HS-5 (cell line): ENCODE data around the gene C1orf50.
"Not testable (repeated sequence)": the region's sequence is repeated elsewhere in the genome, so short reads cannot be mapped to it uniquely, and the experiment has no call there.

Source experiments
- DNase-seq: peaks from one replicate; pipeline ENCODE4 v3.0.0-alpha.2; 2012; ENCODE audit warnings: low read depth

The C1orf50 gene

DNA sequence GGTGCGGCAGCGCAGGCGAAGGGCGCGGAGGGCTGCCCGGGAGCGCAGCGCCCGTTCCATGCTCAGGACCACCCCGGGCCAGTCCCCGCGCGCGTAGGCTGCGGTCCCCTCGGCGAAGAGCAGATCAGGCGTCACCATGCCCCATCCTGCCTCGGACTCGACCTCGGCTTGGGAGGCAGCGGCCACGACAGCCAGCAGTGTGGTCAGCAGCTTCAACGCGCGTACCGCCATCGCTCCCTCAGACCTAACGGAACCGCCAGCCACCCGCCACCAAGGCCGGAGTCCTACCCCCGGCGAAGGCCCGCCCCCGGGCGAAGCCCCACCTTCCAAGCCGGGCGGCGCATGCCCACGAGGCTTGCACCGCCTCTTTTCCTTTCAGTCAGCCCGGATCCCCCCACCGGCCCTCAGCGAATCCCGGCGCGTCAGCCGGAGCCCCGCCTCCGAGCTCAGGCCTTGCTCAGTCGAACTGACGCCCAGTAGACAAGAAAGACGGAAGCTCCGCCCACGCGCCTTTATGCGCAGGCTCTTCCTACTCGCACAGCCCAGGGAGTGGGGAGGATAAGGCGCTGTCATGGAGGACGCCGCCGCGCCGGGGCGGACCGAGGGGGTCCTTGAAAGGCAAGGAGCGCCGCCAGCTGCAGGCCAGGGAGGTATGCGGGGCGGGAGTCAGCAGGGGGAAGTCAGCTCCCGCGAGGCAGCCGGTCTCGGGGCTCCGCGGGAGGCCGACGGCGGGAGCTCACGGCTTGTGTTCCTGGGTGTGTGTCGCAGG, at the start of gene C1orf50, which contains the start of gene P3H1:
TSS of gene C1orf50 (plus strand) at position 509 of the 769 bp plus-strand sequence. CDS start at position 572, 63 bp downstream.
TSS of gene P3H1 (minus strand) at position 288 of the 769 bp plus-strand sequence. CDS start at position 231, 57 bp downstream.
- peak; percentile 96 for DNase-seq

DNA sequence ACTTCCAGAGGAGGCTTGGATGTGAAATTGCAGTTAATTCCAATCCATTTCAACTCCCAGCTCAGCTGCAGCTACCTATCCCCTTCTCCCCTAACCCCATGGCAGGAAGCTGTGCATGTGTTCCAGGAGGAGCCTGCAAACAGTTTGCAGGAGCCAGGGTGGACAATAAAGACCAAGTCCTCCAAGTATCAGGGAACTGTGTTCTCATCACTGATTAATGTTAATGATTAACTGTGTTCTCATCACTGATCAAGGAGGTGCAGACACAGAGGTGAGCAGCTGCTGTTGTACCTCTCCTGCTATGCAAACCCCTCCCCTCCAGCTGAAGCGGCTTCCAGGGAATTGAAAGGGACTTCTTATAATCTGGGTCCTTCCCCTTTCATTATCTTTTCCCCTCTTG, 46.2 kb upstream of the C1orf50 start:
- no peak for DNase-seq

DNA sequence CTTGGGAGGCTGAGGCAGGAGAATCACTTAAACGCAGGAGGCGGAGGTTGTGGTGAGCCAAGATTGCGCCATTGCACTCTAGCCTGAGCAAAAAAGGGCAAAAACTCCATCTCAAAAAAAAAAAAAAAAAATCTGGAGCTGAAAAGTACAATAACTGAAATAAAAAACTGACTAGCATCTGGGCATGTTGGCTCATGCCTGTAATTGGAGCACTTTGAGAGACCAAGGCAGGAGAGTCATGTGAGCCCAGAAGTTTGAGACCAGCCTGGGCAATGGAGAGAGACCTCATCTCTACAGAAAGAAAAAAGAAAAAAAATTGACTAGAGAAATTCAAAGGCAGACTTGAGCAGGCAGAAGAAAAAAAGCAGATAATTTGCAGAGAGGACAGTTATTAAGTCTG, 45.1 kb upstream of the C1orf50 start:
- no peak for DNase-seq

DNA sequence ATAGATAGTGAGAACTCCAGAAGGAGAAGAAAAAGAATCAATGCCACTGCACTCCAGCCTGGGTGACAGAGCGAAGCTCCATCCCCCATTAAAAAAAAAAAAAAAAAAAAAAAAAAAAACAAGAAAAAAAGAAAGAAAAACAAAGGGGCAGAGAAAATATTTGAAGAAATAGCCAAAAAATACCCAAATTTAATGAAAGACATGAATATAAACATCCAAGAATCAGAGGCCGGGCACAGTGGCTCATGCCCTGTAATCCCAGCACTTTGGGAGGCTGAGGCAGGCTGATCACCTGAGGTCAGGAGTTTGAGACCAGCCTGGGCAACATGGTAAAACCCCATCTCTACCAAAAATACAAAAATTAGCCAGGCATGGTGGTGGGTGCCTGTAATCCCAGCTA, 44.6 kb upstream of the C1orf50 start:
- DNase-seq: not testable (repeated sequence)

DNA sequence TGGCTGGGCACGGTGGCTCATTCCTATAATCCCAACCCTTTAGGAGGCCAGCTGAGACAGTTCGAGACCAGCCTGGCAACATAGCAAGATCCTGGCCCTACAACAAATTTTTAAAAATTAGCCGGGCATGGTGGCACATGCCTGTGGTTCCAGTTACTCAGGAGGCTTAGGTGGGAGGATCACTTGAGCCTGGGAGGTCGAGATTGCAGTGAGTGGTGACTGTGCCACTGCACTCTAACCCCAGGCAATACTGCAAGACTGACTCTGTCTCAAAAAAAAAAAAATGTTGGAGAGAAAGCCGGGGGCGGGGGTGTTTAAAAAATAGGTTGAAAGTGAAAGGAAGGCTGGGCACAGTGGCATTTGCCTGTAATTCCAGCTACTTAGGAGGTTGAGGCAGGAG, 43.5 kb upstream of the C1orf50 start:
- no peak for DNase-seq

DNA sequence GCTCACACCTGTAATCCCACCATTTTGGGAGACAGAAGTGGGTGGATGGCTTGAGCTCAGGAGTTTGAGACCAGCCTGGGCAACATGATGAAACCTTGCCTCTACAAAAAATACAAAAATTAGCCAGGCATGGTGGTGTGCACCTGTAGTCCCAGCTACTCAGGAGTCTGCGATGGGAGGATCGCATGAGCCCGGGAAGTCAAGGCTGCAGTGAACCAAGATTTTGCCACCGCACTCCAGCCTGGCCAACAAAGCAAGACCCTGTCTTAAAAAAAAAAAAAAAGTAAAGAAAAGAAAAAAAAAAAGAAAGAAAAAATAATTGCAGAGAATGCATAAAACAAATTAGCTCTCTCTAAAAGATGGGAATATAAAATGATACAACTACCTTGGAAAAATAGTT, 41.2 kb upstream of the C1orf50 start:
- DNase-seq: not testable (repeated sequence)

DNA sequence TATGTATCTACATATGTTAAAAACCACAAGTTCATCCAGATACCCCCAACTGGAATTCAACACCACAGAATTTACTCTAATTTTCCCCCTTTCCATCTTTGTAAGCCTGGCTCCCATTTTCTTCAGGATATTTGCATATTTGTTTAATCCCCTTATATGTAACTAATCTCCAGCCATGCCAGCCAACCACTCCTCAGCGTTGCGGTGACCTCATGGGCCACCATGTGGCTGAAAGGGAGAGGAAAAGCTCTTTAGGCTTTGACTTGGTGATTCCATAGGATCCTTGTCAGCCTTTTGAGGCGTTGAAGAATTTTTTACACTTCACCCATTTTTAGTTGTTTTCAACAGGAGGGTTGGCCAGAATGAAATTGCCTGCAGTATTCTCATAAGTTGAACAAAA, 37.0 kb upstream of the C1orf50 start:
- no peak for DNase-seq

DNA sequence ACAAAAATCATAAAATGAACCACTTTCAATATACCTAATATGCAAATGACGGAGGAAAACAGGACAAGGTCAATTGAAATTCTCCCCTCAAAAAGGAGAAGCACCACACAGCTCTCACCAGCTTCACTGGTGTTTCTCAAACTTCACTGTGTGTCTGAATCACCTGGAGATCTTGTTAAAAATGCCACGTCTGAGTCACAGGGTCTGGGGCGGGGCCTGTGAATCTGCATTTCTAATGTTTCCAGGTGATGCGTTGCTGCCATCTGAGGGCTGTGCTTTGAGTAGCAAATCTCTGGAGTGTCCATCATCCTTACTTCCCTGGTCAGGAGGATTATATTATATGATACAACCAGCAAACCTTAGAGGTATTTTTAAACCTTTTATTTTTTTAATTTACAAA, 36.1 kb upstream of the C1orf50 start:
- DNase-seq: no peak

DNA sequence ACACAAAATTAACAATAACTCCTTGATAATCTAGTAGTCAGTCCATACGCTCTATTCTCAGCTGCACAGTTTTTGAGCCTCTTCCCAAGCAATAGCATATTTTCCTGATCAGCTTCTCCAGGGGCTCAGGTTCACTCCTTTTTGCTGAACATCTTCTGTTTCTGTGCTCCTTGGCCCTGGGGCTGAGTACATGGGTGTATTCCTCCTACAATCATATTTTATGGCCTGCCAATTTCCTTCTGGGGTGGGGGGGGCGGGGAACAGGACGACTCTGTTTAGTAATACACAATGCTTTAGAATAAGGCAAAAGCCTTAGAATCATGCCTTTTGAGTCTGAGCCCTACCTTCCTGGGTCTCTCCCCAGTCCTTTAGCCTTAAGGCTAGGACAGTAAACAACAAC, 35.5 kb upstream of the C1orf50 start:
- no peak for DNase-seq

DNA sequence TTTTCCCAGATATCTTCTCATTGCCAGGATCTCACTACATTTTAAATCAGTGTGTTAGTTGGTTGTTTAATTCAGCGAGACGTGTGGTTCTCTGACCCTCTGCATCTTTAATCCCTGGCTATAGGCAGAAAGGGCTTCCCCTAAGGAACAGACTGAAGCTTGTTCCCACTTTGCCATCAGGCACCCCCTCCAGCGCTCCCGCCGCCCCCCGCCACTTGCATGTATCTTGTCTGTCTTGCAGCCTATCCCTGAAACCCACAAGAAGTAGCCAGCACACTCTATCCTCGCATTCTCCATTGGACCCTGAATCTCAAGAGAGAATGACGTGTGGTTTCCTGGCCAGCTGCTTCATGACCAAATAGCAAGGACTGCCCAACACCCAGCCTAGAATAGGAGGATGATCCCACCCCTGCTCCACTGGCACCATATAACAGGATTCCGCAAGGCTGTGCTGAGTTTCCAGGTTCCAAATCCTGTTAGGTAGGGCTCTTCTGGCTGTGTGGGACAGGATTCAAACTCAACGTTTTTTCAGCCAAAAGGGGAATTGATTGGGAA, 34.8 kb upstream of the C1orf50 start:
- DNase-seq: no peak

DNA sequence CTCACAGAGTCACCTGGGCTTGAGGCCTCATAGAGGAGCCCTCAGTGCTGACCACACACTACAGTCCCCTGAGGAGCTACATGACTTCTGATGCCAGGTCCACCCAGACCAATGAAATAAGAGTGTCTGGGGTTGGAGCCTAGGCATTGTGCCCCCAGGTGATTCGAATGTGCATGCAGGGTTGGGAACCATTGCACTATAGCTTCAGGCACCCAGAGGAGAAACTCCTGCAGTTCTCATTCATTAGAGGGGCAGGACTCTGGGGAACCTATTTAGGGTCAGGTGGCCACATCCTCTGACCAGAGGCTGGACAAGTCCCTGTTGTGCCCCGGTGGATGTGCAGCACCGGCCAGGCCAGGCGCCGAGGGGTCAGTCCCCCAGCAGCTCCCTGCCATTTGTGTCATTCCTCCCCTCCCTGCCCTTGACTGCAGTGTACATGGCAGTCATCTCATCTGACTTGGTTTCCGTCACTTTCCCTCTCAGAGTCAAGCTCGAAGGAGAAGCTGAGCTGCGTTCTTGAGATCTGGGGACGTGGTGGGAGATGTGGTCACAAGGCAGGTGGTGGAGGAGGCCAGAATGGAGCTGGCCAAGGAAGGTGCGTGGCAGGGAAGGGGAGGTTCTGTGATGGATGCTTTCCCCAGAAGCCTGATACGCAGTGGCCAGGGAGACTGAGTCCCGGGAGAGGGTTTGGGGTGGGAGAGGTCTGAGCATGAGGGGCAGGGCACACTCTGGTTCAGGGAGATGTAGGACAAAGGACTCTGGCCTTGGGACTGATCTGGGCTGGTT, 33.4 kb upstream of the C1orf50 start:
- no peak for DNase-seq

DNA sequence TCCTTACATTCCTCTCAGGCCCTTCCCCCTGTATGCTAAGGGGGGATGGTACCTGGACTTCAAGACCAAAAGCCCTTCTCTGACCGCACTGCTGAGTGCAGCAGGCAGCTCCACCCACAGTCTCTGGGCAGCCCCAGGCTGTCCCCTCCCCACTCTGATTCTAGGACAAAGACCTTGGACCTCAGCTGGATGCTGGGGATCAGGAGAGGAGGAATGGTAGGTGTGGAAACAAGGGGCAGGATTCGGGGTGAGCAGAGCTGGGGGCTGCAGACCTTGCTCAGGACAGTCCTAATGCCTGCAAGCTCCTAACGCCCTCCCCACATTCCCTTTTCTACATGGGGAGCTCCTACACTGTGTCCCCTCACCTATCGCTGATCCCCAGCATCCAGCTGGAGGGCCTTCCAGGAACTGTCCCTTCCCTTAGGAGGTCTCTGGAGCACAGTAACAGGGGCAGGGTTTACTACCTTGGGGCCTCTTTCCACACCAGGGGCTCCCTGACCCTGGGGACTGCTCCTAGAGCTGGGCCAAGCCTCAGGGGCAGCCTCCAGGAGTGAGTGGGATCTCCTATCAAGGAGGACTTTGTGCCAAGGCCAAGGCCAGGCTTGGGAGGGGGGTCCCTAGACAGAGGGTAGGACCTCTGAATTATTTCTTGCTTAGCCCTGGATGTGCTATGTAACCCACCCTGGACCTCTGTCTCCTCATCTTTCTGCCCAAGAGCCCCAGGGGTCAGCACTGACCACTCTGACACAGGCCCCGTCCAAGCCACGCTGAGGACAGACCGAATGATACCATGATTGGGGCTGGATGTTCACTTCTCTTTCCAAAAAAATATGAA, 32.6 kb upstream of the C1orf50 start:
- DNase-seq: no peak

DNA sequence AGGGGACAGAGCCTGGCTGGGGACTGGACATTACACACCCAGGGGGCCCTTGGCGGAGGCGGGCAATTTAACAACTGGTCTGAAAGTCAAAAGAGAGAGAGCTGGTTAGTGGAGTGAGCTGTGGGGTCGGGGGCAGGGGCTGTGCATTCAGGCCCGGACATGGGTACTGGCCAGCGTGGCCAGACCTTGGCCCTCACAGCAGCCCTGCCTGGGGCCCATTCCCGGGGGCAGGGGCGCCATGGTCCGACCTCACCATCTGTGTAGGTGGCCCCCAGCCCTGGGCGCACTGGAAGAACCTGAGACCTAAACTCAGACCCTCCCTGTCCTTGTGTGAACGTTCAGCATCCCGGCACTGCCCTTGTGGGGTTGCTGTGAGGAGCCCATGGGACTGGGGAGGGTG, 32.0 kb upstream of the C1orf50 start:
- DNase-seq: no peak

DNA sequence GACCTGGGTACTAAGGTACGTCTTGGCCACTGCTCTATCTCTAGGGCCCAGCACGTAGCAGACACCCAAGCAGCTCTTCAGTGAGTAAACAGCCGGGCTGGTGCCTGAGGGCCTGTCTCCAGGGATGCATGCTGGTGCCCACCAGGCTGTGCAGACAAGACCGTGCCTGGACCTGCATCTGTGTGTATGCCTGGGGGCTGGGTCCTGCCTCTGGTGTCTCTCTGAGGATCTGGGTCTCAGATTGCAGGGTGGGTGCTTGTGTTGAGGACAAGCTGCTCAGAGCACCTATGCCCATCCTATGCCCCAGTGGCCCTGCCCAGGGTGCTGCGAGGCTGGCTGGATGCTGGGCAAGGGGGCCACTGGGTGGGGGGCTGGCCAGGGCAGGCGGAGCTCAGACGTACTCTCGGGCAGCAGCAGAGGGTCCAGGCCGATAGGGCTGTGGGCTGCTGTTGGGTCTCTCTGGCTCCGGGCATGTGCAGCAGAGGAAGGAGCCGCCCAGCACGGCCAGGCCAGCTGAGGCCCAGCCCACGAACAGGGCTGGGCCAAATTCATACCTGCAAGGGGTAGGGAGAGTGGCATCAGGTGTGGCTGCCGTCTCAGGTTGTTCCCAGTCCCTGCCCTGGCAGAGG, 31.5 kb upstream of the C1orf50 start:
- DNase-seq: no peak

DNA sequence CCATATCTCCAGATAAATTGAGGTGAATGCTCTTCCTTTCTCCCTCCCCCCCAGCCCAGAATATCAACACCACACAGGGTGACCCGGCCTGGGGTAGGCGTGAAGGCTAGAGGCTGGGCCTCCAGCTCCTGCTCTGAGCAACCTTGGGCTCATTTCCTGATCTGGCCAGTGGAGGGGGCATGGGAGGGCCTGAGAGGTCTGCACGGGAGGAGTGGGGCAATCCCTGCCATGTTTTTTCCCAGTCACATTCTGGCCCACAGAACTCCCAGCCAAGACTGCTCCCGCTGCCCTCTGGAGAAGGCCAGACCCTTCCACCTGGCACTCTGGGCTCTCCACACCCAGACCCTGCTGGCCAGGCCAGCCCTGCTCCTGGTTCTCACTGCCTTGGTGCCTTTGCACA, 30.9 kb upstream of the C1orf50 start:
- no peak for DNase-seq

DNA sequence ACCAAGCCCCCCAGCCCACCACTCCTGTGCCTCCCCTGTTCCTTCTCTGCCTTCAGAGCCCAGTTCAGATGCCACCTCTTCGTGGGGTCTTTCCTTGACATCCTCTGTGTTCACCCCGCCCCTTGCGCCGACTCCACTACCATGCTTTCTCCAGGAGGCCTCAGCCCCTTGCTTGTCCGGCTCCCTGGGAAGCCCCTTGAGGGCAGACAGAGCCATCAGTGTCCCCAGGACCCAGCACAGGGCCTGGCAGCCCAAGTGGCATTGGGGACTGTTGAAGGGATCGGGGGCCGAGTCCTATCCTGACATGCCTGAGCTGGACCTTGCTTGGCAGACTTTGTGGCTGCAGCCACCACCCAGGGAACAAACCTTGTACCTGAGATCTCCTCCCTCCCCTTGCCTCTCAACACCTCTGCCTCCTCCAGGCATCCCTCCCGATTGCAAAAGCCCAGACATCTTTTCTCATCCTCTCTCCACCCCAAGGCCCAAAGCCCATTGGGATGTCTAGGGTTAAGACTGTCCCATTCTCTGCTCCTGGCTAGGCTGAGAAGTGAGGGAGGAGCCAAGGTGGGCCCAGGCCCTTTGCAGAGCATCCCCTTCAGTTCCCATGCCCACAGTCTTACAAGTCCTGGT, 30.4 kb upstream of the C1orf50 start:
- DNase-seq: no peak

DNA sequence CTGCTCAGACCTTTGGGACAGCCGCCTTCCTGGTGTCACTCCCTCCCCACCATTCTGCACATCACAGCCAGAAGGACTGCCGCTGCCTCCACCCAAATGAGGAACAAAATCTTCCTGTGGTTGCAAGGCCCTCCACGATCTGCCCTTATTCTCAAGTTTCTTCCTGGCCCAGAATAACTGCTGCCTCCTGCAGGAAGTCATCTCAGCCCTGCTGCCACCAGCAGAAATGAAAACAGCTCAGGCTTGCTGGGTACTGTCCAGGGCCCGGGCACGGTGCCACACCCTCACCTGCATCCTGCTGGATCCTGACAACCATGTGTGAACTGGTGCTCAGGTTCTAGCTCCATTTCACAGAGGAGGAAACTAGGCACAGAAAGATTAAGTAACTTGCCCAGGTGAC, 29.8 kb upstream of the C1orf50 start:
- DNase-seq: no peak

DNA sequence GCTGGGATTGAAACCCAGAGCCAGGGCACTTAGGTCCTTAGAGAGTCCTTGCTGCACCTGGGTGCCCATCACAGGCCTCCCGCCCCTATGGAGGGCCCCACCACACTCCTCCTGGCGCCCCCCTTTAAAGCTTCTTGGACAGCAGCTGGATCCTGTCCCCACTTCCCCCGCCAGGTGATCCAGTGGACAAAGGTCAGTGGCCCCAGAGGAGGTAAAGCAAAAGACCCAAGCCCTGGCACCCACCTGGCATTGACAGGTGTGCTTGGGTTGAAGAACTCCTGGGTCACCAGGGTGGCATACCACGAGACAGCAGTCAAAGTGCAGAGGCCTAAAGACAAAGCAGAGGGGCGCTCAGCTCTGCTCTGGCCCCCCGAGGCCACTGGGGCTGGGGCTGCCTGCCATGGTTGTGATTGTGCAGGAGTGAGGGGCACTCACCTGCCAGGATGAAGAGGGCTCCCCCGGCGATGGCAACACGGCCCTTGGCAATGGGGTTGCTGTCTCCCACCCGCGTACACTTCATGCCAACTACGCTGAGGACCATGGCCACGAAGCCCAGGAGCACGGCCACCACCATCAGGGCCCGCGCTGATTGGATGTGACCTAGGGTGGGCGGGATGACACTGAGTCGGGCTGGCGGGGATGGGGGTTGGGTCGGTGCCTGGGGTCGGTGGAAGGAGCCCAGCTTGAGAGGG, 28.9 kb upstream of the C1orf50 start:
- DNase-seq: no peak

DNA sequence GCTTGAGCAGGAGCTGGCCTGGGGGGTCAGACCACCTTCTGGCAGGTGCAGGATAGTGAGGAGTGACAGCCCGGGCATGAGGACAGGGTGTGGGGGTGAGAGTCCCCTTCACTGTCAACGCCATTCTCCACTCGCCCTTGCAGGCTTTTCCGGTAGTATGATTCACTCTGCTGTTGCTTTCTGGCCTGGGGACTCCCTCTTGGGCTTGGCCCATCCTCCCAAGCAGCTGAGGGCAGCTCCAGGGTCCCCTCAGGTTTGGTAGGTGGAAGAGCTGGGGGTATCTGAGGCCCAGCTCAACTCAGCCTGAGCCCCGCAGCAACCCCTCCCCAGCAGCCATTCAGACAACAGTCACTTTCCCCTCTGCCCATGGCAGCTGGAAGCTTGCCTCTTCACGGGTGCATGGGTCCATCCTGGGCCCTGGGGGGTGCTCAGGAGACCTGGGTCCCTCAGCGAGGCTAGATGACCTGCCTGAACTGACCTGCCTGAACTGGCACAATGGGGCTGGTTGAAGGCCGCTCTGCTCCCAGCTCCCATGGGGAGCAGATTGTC, 28.3 kb upstream of the C1orf50 start:
- DNase-seq: no peak
